Measurements from ENCODE around the gene CDH4.

DNA sequence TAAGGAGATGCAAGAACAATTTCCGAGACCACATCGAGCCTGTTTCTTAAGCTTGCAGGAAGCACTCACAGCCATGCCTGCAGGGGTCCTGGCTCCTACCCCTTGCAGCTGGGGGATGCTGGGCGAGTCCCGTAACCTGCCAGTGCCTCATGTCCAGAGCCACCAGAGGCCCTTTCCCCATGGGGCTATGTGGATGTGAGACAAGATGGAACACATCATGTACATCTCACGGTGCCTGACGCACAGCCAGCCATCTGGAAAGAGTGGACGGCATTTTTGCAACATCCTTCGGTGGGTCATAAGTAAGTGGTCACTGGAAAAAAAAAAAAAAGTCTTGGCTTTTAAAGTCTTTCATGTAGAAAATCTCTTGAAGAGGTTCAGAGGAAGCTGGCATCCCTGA lies 72.8 kb downstream of the CDH4 start:
- no peak for TF ChIP-seq POLR2A (IDR thresholded peaks at IDR 0.05)
- no peak for TF ChIP-seq EP300 (IDR thresholded peaks at IDR 0.05)
